Adrenal gland (tissue), 12 donors: ENCODE data around the gene ZNF552. TPM values are rescaled to one million over a fixed set of nuclear protein-coding genes. Genes with fewer than 3 reads are reported as not detected.

ENCODE experiments used
- DNase-seq, 7 donors: peaks; one replicate each; pipeline ENCODE4 v3.0.0-alpha.2; 2019 to 2020
- H3K27ac ChIP-seq, 5 donors: fragments of 200-600 bp; sonication (generic) in 4 of 5; 1 replicate in 3 of 5; 2 replicates in 2 of 5; pipeline versions ENCODE4 v1.5.1 to v1.8.0; 2016 to 2020; ENCODE audit warnings: mild to moderate bottlenecking in 1 of 5
- H3K27me3 ChIP-seq: fragments of 200-600 bp; 2 replicates; pipeline ENCODE4 v1.8.0; 2021
- H3K36me3 ChIP-seq, 2 donors: fragments of 200-600 bp; replicated peaks in 1 of 2; 1 replicate in 1 of 2; 2 replicates in 1 of 2; pipeline versions ENCODE4 v1.5.1 to v1.8.0; 2018 to 2022
- H3K4me1 ChIP-seq, 2 donors: fragments of 200-600 bp; replicated peaks in 1 of 2; 1 replicate in 1 of 2; 2 replicates in 1 of 2; pipeline versions ENCODE4 v1.5.1 to v1.8.0; 2018 to 2021
- H3K4me3 ChIP-seq, 4 donors: fragments of 200-600 bp; sonication (generic) in 3 of 4; one replicate each; pipeline ENCODE4 v1.5.1; 2016 to 2018
- H3K9me3 ChIP-seq, 3 donors: fragments of 200-600 bp; sonication (generic) in 1 of 3; replicated peaks in 1 of 3; 1 replicate in 2 of 3; 2 replicates in 1 of 3; pipeline versions ENCODE4 v1.5.1 to v1.8.0; 2016 to 2021
- CTCF ChIP-seq, 6 experiments: fragments of 450-650 bp in 4 of 6; fragments of 200-600 bp in 2 of 6; sonication (generic) in 1 of 6; IDR thresholded peaks; 1 replicate in 5 of 6; 2 replicates in 1 of 6; pipeline versions ENCODE4 v1.5.1 to v1.8.0; 2016 to 2021; ENCODE audit warnings: antibody characterized with exemption in 6 of 6, mild to moderate bottlenecking in 2 of 6, moderate library complexity in 1 of 6
- POLR2A ChIP-seq, 2 donors: fragments of 450-650 bp; IDR thresholded peaks; one replicate each; pipeline ENCODE4 v1.6.1; 2017; ENCODE audit warnings: antibody characterized with exemption in 2 of 2, mild to moderate bottlenecking in 2 of 2, moderate library complexity in 1 of 2
- WGBS, 4 donors: extraction: QIAGEN DNeasy Blood & Tissue Kit in 2 of 4; methylation state at CpG; one replicate each; pipeline versions ENCODE4 v1.1.5 to v1.1.7; 2013 to 2017; 5-methylcytosine and 5-hydroxymethylcytosine counted together
- intact Hi-C, 2 donors: fragments of 100-400 bp; cut with DNase I; formaldehyde crosslinking; loops; one replicate each; pipeline versions ENCODE4 v1.14.1 to v1.15.0; 2022 to 2023
- polyA plus RNA-seq, 3 donors: library from polyadenylated mRNA; stranded (reverse); fragments of 200-250 nt in 2 of 3; fragments of 350-450 nt in 1 of 3; fragmentation: Illumina TruSeq in 1 of 3; extraction: RNeasy Lipid Tissue Mini Kit (QIAGEN cat#74804) in 1 of 3; gene quantifications; one replicate each; pipeline ENCODE4 v1.2.3, GENCODE V29; 2013 to 2014
- total RNA-seq, 9 donors: library from RNA; depleted of rRNA in 4 of 9; stranded (reverse); fragments of >200 nt in 4 of 9; fragments of 120-200 nt in 1 of 9; fragmentation: NEBNext Ultra II Directional in 1 of 9; extraction: Animal tissue kit (Norgen Biotek cat#: 25700) in 1 of 9; gene quantifications; one replicate each; pipeline versions ENCODE4 v1.1.0 to v1.2.4, GENCODE V29; 2013 to 2023
- donor health status: healthy with polysubstance abuse.
- donor health status: Bipolar disorder and iron deficiency.
- donor health status: DM: yes; HTN: yes; CAD: no.
- donor health status: DM: no; HTN: no; CAD: no.
- donor health status: DM: no; HTN: no; CAD: no.
- donor health status: DM: yes; HTN: yes; CAD: no.

ZNF552 gene
- total and polyA plus RNA-seq, 12 donors: 0.66 to 10.5 (median 4.2) TPM

DNA sequence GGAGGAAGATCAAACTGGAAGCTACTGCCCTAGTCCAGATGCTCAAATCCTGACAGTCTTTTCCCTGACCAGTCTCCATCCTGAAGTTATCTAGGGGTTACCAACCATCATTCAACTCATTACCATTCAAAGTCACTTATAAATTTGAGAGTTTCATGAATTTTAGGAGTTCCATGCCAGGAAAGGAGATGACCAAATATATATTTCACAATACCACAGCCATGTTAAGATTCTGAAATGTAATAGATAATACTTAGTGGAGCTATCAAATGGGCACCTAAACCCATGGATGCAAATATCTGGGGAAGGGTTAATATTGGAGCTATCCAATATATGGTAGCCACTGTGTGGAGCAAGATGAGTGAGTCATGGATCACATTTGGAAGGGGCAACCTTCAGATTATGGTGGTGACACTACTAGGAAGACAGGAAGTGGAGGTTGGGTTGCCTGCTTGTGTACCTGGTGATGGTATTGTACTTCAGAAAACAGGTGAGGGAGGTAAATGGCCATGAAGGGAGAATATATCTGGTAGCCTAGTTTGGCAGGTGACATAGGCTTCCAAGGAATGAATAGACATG lies 26.5 kb downstream of the ZNF552 start:
- H3K27me3 ChIP-seq: no peaks in the 10 kb centered on the region
- H3K9me3 ChIP-seq: no peaks in the 10 kb centered on the region
- H3K36me3 ChIP-seq: peaks cover 0 to 13% of the 10 kb centered on the region in 2 donors
- no peak overlapping the region for H3K4me3 ChIP-seq
- intact Hi-C loops: no loop called here
- no peak for DNase-seq
- TF ChIP-seq POLR2A (IDR thresholded peaks at IDR 0.05): no peak
- no peak for TF ChIP-seq CTCF (IDR thresholded peaks at IDR 0.05)
- H3K4me1 ChIP-seq: no peaks in the 10 kb centered on the region
- no peak overlapping the region for H3K27ac ChIP-seq

DNA sequence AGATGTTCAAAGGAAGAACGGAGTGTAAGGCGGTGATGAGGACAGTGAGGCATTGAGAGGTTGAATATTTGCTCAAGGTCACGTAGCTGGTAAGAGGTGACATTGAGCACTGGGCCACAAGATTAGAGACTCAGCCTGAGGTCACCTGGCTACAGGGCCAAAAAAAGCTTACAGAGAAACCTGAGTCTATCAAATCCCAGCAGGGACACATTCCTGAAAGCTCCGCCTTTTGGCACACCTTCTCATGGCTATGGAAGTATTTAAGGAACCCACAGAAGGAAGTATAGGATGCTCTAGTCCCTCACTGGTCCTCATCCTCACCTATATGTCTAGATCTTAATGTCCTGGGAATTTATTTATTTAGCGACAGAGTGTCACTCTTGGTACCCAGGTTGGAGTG lies 27.8 kb downstream of the ZNF552 start:
- no peak for DNase-seq
- Histone ChIP-seq H3K27me3 (no peaks in the 10 kb centered on the region), H3K36me3 (peaks cover 0 to 8% of the 10 kb centered on the region in 2 donors), H3K4me3 (no peak overlapping the region), H3K4me1 (no peaks in the 10 kb centered on the region), H3K9me3 (no peaks in the 10 kb centered on the region), H3K27ac (no peak overlapping the region)
- TF ChIP-seq CTCF (IDR thresholded peaks at IDR 0.05) (no peak), POLR2A (IDR thresholded peaks at IDR 0.05) (no peak)
- 75 to 85% (median 84%) methylated on average over 5 of the region's 5 CpGs for WGBS, 4 donors
- intact Hi-C loops: no loop called here

DNA sequence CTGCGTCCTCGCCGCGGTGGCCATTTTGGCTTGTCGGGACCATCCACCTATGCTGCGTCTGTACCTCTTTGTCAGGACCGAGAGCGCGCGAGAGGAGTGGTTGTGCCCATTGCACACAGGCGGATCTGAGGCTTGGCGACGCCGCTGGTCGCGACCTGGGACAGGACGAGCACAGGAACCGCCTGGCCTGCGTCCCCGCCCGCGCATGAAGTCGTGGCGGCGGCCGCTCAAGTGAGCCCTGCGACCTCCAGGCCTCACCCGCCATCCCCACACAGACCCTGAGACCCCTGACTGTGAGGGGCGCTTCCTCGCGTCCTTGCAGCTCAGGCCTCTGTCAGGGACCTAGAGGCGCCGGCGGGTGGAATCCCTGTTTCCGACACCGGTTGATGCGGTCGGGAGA lies 28.4 kb downstream of the ZNF552 start:
- no peaks in the 10 kb centered on the region for H3K27me3 ChIP-seq
- WGBS, 4 donors: 92 to 96% (median 92%) methylated on average over 23 to 38 of the region's 38 CpGs
- intact Hi-C loops: no loop called here
- H3K4me1 ChIP-seq: no peaks in the 10 kb centered on the region
- H3K9me3 ChIP-seq: no peaks in the 10 kb centered on the region
- H3K36me3 ChIP-seq: peaks cover 0 to 4% of the 10 kb centered on the region in 2 donors
- no peak overlapping the region for H3K27ac ChIP-seq
- DNase-seq: no peak
- TF ChIP-seq CTCF (IDR thresholded peaks at IDR 0.05) (no peak), POLR2A (IDR thresholded peaks at IDR 0.05) (no peak)
- H3K4me3 ChIP-seq: no peak overlapping the region

- intact Hi-C loops: no loop called here
- no peak for DNase-seq
- TF ChIP-seq CTCF (IDR thresholded peaks at IDR 0.05) (no peak), POLR2A (IDR thresholded peaks at IDR 0.05) (no peak)
- H3K36me3 ChIP-seq: peaks cover 0 to 34% of the 10 kb centered on the region in 2 donors
- no peaks in the 10 kb centered on the region for H3K27me3 ChIP-seq
- WGBS, 4 donors: 92 to 98% (median 96%) methylated on average over 10 of the region's 10 CpGs
- H3K4me3 ChIP-seq: no peak overlapping the region
- no peaks in the 10 kb centered on the region for H3K4me1 ChIP-seq
- H3K9me3 ChIP-seq: peaks cover 0 to 13% (median 0%) of the 10 kb centered on the region in 3 donors
- H3K27ac ChIP-seq: no peak overlapping the region
Observed at GRCh38 chr19:57779220-57779845, 35.4 kb downstream of the ZNF552 start.
